SH-SY5Y (cell line): Measurements from ENCODE around the gene TMEM178B.

Experiments
- GATA2 ChIP-seq: IDR thresholded peaks from 2 replicates; pipeline ENCODE4 v1.6.1; 2011; ENCODE audit warnings: mild to moderate bottlenecking, low read depth, low read length
- GATA3 ChIP-seq: IDR thresholded peaks from 2 replicates; pipeline ENCODE4 v1.6.1; 2011; ENCODE audit warnings: low read depth, mild to moderate bottlenecking, low read length, moderate library complexity

DNA sequence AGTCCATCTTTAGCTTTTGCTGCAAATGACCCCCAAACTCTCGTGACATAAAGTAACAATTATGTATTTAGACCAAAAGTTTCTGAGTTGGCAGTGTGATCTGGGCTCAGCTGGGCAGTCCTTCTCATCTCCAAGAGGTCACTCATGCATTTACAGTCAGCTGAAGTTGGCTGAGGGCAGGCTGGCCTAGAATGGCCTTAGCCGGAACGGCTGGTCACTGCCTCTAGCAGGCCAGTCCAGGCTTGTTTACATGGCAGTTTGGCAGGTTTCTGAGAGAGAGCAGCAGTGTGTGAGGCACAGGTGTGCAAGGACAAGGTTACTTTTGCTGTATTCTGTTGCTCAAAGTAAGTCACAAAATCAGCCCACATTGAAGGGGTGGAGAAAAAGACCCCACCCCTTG is 277.3 kb downstream of the TMEM178B start:
- TF ChIP-seq GATA2 (no peak), GATA3 (no peak)
